IMR-90 (cell line): Measurements from ENCODE around the gene MAGED4. TPM values are rescaled to one million over a fixed set of nuclear protein-coding genes. Genes with fewer than 3 reads are reported as not detected.

Experiments
- ATAC-seq: fragments of 200-7000 bp; cut with Tn5 transposase; 2 replicates; pipeline ENCODE4 v1.9.1; 2020; ENCODE audit warnings: low read depth, mild to moderate bottlenecking, moderate library complexity
- BruUV-seq: library from RNA; stranded (reverse); fragments of 400-500 nt; replicated peaks from 2 replicates; lab custom pipeline; 2021; lab: Mats Ljungman, UMichigan
- CTCF ChIA-PET: fragments of 300-600 bp; formaldehyde crosslinking; extraction: SDS; loops from one replicate; lab custom pipeline; 2021; ENCODE audit warnings: antibody characterized with exemption; lab: Yijun Ruan, JAX
- POLR2A ChIA-PET: fragments of 300-600 bp; sonication (Branson Sonifier 250); formaldehyde crosslinking; loops from one replicate; lab custom pipeline; 2022; ENCODE audit warnings: antibody characterized with exemption; ENCODE audit not compliant: unreplicated experiment; lab: Charles Lee
- DNase-seq: peaks from one replicate; pipeline ENCODE4 v3.0.0; 2013
- H2AFZ ChIP-seq: replicated peaks from 2 replicates; pipeline ENCODE3; 2013; ENCODE audit warnings: low read length, mild to moderate bottlenecking; ENCODE audit not compliant: poor library complexity
- H2AK5ac ChIP-seq: 2 replicates; pipeline ENCODE4 v1.6.1; 2013; ENCODE audit warnings: low read depth, low read length, inconsistent platforms
- H2AK9ac ChIP-seq: replicated peaks from 2 replicates; pipeline ENCODE3; 2013; ENCODE audit warnings: mild to moderate bottlenecking, low read depth, low read length, moderate library complexity; ENCODE audit not compliant: poor library complexity
- H2BK120ac ChIP-seq: 2 replicates; pipeline ENCODE4 v1.6.1; 2013; ENCODE audit warnings: low read depth, low read length, inconsistent platforms
- H2BK15ac ChIP-seq: 3 replicates; pipeline ENCODE4 v1.6.1; 2013; ENCODE audit warnings: low read depth, low read length, inconsistent platforms
- H2BK20ac ChIP-seq: 2 replicates; pipeline ENCODE4 v1.6.1; 2013; ENCODE audit warnings: low read depth, mild to moderate bottlenecking, inconsistent platforms, low read length, moderate library complexity
- H2BK5ac ChIP-seq: 2 replicates; pipeline ENCODE4 v1.6.1; 2013; ENCODE audit warnings: mild to moderate bottlenecking, low read depth, low read length, inconsistent platforms; ENCODE audit not compliant: poor library complexity, severe bottlenecking
- H3K14ac ChIP-seq: replicated peaks from 2 replicates; pipeline ENCODE4 v1.6.1; 2013; ENCODE audit warnings: low read depth, low read length, inconsistent platforms
- H3K18ac ChIP-seq: 2 replicates; pipeline ENCODE4 v1.6.1; 2013; ENCODE audit warnings: low read depth, low read length, control low read depth
- H3K23ac ChIP-seq: 2 replicates; pipeline ENCODE4 v1.6.1; 2013; ENCODE audit warnings: low read depth, low read length, inconsistent platforms
- H3K27ac ChIP-seq: 2 replicates; pipeline ENCODE4 v1.5.1; 2013; ENCODE audit warnings: mild to moderate bottlenecking, control low read depth, low read length; ENCODE audit not compliant: insufficient read depth
- H3K27me3 ChIP-seq: 2 replicates; pipeline ENCODE4 v1.6.1; 2013; ENCODE audit warnings: low read length; ENCODE audit not compliant: control insufficient read depth, insufficient read depth
- H3K36me3 ChIP-seq: 2 replicates; pipeline ENCODE4 v1.6.1; 2013; ENCODE audit warnings: low read length, mixed read lengths; ENCODE audit not compliant: control insufficient read depth, insufficient read depth
- H3K4ac ChIP-seq: 2 replicates; pipeline ENCODE4 v1.6.1; 2013; ENCODE audit warnings: low read depth, low read length, inconsistent platforms
- H3K4me1 ChIP-seq: 2 replicates; pipeline ENCODE4 v1.6.1; 2013; ENCODE audit warnings: low read length, mixed read lengths; ENCODE audit not compliant: control insufficient read depth, insufficient read depth
- H3K4me2 ChIP-seq: 2 replicates; pipeline ENCODE4 v1.6.1; 2013; ENCODE audit warnings: low read depth, mild to moderate bottlenecking, control low read depth, low read length, moderate library complexity
- H3K4me3 ChIP-seq: 2 replicates; pipeline ENCODE4 v1.5.1; 2013; ENCODE audit warnings: low read depth, mild to moderate bottlenecking, control low read depth, low read length, moderate library complexity; ENCODE audit not compliant: insufficient read depth
- H3K56ac ChIP-seq: 2 replicates; pipeline ENCODE4 v1.6.1; 2013; ENCODE audit warnings: low read length, inconsistent platforms; ENCODE audit not compliant: insufficient read depth; ENCODE audit errors: extremely low read depth
- H3K79me1 ChIP-seq, 2 experiments: 2 replicates each; pipeline ENCODE4 v1.6.1; 2013; ENCODE audit warnings: low read length in 2 of 2, inconsistent platforms in 1 of 2, low read depth in 1 of 2
- H3K9ac ChIP-seq: 2 replicates; pipeline ENCODE4 v1.6.1; 2013; ENCODE audit warnings: low read depth, low read length, control low read depth
- H3K9me1 ChIP-seq: 2 replicates; pipeline ENCODE4 v1.6.1; 2013; ENCODE audit warnings: low read length, inconsistent platforms; ENCODE audit not compliant: insufficient read depth
- H3K9me3 ChIP-seq: 2 replicates; pipeline ENCODE4 v1.6.1; 2013; ENCODE audit warnings: low read length; ENCODE audit not compliant: control insufficient read depth, insufficient read depth
- H4K20me1 ChIP-seq: 2 replicates; pipeline ENCODE4 v1.6.1; 2013; ENCODE audit warnings: low read length, inconsistent platforms; ENCODE audit not compliant: insufficient read depth
- H4K5ac ChIP-seq: 2 replicates; pipeline ENCODE4 v1.6.1; 2013; ENCODE audit warnings: mild to moderate bottlenecking, low read depth, low read length, control low read depth
- H4K8ac ChIP-seq, 2 experiments: 2 replicates each; pipeline ENCODE4 v1.6.1; 2013; ENCODE audit warnings: low read depth in 2 of 2, low read length in 2 of 2, control low read depth in 1 of 2, inconsistent platforms in 1 of 2
- H4K91ac ChIP-seq: 2 replicates; pipeline ENCODE4 v1.6.1; 2013; ENCODE audit warnings: low read depth, low read length, inconsistent platforms; ENCODE audit not compliant: insufficient read depth
- MAZ ChIP-seq: IDR thresholded peaks from 2 replicates; pipeline ENCODE4 v1.6.1; 2012; ENCODE audit warnings: low read depth, mild to moderate bottlenecking, low read length, improper control_type of control experiment, moderate library complexity, borderline replicate concordance
- MXI1 ChIP-seq: IDR thresholded peaks from 2 replicates; pipeline ENCODE4 v1.6.1; 2012; ENCODE audit warnings: low read depth, mild to moderate bottlenecking, low read length, moderate library complexity, borderline replicate concordance
- NFE2L2 ChIP-seq: fragments of 150-350 bp; IDR thresholded peaks from 2 replicates; pipeline ENCODE4 v1.6.1; 2016; ENCODE audit warnings: low read depth, mild to moderate bottlenecking, low read length
- RCOR1 ChIP-seq: IDR thresholded peaks from 2 replicates; pipeline ENCODE4 v1.6.1; 2012; ENCODE audit warnings: mild to moderate bottlenecking, low read length, improper control_type of control experiment; ENCODE audit not compliant: insufficient replicate concordance
- SMC3 ChIP-seq: fragments of 150-350 bp; IDR thresholded peaks from 2 replicates; pipeline ENCODE4 v1.6.1; 2016; ENCODE audit warnings: low read depth, mild to moderate bottlenecking, antibody characterized with exemption, low read length, moderate library complexity
- WGBS, 2 experiments: methylation state at CpG; one replicate each; pipeline versions ENCODE4 v1.1.5 to v1.1.7; 2013; ENCODE audit warnings: missing lambda C conversion rate in 2 of 2; ENCODE audit not compliant: insufficient read length in 1 of 2; ENCODE audit errors: extremely low coverage in 2 of 2; 5-methylcytosine and 5-hydroxymethylcytosine counted together
- dilution Hi-C: fragments of 300-500 bp; cut with HindIII; formaldehyde crosslinking; loops from one replicate; pipeline ENCODE4 v1.14.3; 2018; ENCODE audit warnings: low sequenced_read_pairs; ENCODE audit not compliant: unreplicated experiment
- in situ Hi-C: fragments of 300-500 bp; cut with MboI; formaldehyde crosslinking; loops from 3 replicates; pipeline ENCODE4 v1.14.3; 2019; ENCODE audit warnings: low sequenced_read_pairs, inconsistent platforms, mixed read lengths
- intact Hi-C: fragments of 100-400 bp; cut with micrococcal nuclease; formaldehyde crosslinking; loops from 2 replicates; pipeline ENCODE4 v1.10.0; 2022
- polyA plus RNA-seq, 3 experiments: library from polyadenylated mRNA; depleted of rRNA; stranded (reverse); fragments of >200 nt; gene quantifications; 2 replicates each; pipeline ENCODE4 v1.2.3, GENCODE V29; 2012; ENCODE audit warnings: low replicate concordance in 1 of 3
- total RNA-seq: library from RNA; depleted of rRNA; stranded (reverse); fragments of >200 nt; gene quantifications from 2 replicates; pipeline ENCODE4 v1.2.3, GENCODE V29; 2012
- TF ChIP-seq, protein P1 (sequence below): fragments of 150-350 bp; IDR thresholded peaks from 2 replicates; pipeline ENCODE4 v1.6.1; 2017; ENCODE audit warnings: mild to moderate bottlenecking, antibody characterized with exemption, low read length, low read depth
- TF ChIP-seq, protein P2 (sequence below): fragments of 150-350 bp; IDR thresholded peaks from 2 replicates; pipeline ENCODE4 v1.6.1; 2016; ENCODE audit warnings: low read depth, mild to moderate bottlenecking, low read length, moderate library complexity, borderline replicate concordance

MAGED4 gene
- total and polyA plus RNA-seq, 2 of the 4 experiments (the other 2 are of a cell fraction): 9.9 to 51.7 TPM

DNA sequence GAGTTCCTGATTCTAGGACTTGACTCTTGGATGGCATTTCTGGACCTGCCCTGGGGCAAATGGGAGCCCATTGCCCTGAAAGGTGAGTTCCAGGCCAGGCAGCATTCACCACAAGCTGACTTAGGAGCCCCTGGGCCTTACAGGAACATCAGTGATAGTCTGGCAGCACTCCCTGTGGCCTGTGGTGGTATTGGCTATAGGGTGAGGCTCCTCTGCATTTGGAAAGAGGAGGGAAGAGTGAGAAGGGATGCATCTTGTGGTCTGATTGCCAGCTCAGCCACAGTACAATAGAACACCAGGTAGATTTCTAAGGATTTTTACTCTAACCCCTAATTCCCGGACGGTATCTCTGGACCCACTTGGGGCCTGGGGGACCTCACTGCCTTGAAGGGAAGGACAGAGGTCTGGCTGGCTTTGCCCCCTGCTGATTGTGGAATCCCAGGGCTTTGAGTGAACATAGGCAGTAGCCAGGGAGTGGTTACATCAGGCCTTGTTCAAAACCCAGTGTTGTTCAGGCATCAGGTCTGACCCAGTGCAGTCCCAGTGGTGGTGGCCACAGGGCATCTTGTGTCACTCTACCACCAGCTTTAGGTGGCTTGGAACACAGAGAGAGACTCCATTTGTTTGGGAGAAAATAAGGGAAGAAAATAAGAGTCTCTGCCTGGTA lies 32.9 kb downstream of the MAGED4 start:
- intact Hi-C loops: no loop called here
- Histone ChIP-seq H3K79me1 (no peaks in the 10 kb centered on the region), H3K18ac (no peak overlapping the region), H4K5ac (no peak overlapping the region), H3K23ac (no peak overlapping the region), H3K56ac (no peak overlapping the region), H3K4me1 (no peaks in the 10 kb centered on the region), H2BK5ac (no peak overlapping the region), H3K27me3 (peaks cover 2% of the 10 kb centered on the region; the same call in 1 of the 2 replicates), H4K20me1 (no peaks in the 10 kb centered on the region), H3K4ac (no peak overlapping the region), H4K8ac (no peak overlapping the region), H2AFZ (no peak overlapping the region), H2BK120ac (no peak overlapping the region), H3K4me3 (no peak overlapping the region), H3K9me1 (no peaks in the 10 kb centered on the region), H3K14ac (no peak overlapping the region), H2AK9ac (no peak overlapping the region), H2BK20ac (no peak overlapping the region), H4K91ac (no peak overlapping the region), H3K27ac (no peak overlapping the region), H3K4me2 (no peak overlapping the region), H2AK5ac (no peak overlapping the region), H2BK15ac (no peak overlapping the region), H3K36me3 (no peaks in the 10 kb centered on the region), H3K9me3 (no peaks in the 10 kb centered on the region), H3K9ac (no peak overlapping the region)
- dilution Hi-C loops: no loop called here
- in situ Hi-C loops: no loop called here
- DNase-seq (no peak), ATAC-seq (no peak)
- ChIA-PET CTCF (no interaction called here), POLR2A (no interaction called here)
- BruUV-seq: no TSS peak
- WGBS, 2 experiments: no CpG with 5 or more reads among the region's 2 CpGs
- TF ChIP-seq MXI1 (no peak), RCOR1 (no peak), NFE2L2 (no peak), MAZ (no peak), SMC3 (no peak)
- TF ChIP-seq, protein P1, sequence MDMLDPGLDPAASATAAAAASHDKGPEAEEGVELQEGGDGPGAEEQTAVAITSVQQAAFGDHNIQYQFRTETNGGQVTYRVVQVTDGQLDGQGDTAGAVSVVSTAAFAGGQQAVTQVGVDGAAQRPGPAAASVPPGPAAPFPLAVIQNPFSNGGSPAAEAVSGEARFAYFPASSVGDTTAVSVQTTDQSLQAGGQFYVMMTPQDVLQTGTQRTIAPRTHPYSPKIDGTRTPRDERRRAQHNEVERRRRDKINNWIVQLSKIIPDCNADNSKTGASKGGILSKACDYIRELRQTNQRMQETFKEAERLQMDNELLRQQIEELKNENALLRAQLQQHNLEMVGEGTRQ: no peak
- TF ChIP-seq, protein P2, sequence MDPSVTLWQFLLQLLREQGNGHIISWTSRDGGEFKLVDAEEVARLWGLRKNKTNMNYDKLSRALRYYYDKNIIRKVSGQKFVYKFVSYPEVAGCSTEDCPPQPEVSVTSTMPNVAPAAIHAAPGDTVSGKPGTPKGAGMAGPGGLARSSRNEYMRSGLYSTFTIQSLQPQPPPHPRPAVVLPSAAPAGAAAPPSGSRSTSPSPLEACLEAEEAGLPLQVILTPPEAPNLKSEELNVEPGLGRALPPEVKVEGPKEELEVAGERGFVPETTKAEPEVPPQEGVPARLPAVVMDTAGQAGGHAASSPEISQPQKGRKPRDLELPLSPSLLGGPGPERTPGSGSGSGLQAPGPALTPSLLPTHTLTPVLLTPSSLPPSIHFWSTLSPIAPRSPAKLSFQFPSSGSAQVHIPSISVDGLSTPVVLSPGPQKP: no peak
